CD4-positive, alpha-beta T cell (primary cell): Measurements from ENCODE around the gene WWOX. TPM values are rescaled to one million over a fixed set of nuclear protein-coding genes. Genes with fewer than 3 reads are reported as not detected.

Experiments
- ATAC-seq: fragments of 200-7000 bp; cut with Tn5 transposase; one replicate; pipeline ENCODE4 v1.10.0; 2022; ENCODE audit warnings: mild to moderate bottlenecking; ENCODE audit not compliant: poor library complexity
- CTCF ChIA-PET: fragments of 350-600 bp; sonication (Branson Sonifier 250); formaldehyde crosslinking; loops from one replicate; lab custom pipeline; 2021; ENCODE audit warnings: antibody characterized with exemption, inconsistent platforms; lab: Charles Lee
- POLR2A ChIA-PET: fragments of 350-600 bp; sonication (Branson Sonifier 250); formaldehyde crosslinking; loops from one replicate; lab custom pipeline; 2021; ENCODE audit warnings: antibody characterized with exemption, inconsistent platforms; lab: Charles Lee
- DNase-seq, 14 experiments: peaks; one replicate each; pipeline ENCODE4 v3.0.0-alpha.2; 2013 to 2020; ENCODE audit warnings: mixed read lengths in 2 of 14
- H3K27ac ChIP-seq, 2 donors: one replicate each; pipeline versions ENCODE4 v1.5.1 to v1.7.0; 2013; ENCODE audit warnings: low read length in 2 of 2, low read depth in 1 of 2, mild to moderate bottlenecking in 1 of 2
- H3K27me3 ChIP-seq, 2 experiments: 1 replicate in 1 of 2; 2 replicates in 1 of 2; pipeline versions ENCODE4 v1.6.1 to v1.7.0; 2013; ENCODE audit warnings: low read length in 2 of 2, control low read depth in 1 of 2, mild to moderate bottlenecking in 1 of 2, moderate library complexity in 1 of 2; ENCODE audit not compliant: insufficient read depth in 2 of 2, control insufficient read depth in 1 of 2
- H3K36me3 ChIP-seq: one replicate; pipeline ENCODE4 v1.6.1; 2013; ENCODE audit warnings: low read length, control low read depth; ENCODE audit not compliant: insufficient read depth
- H3K4me1 ChIP-seq: one replicate; pipeline ENCODE4 v1.6.1; 2013; ENCODE audit warnings: low read length, control low read depth; ENCODE audit not compliant: insufficient read depth
- H3K4me3 ChIP-seq: one replicate; pipeline ENCODE4 v1.5.1; 2013; ENCODE audit warnings: mild to moderate bottlenecking, low read length, moderate library complexity
- H3K9me3 ChIP-seq, 2 experiments: 1 replicate in 1 of 2; 2 replicates in 1 of 2; pipeline versions ENCODE4 v1.6.1 to v1.7.0; 2013; ENCODE audit warnings: low read length in 2 of 2, mild to moderate bottlenecking in 2 of 2, control low read depth in 1 of 2, moderate library complexity in 1 of 2; ENCODE audit not compliant: control insufficient read depth in 1 of 2, insufficient read depth in 1 of 2
- H3K27ac Mint-ChIP-seq: one replicate; pipeline ENCODE4 v1.8.0; 2020; ENCODE audit warnings: mixed read lengths
- H3K27me3 Mint-ChIP-seq: one replicate; pipeline ENCODE4 v1.8.0; 2021; ENCODE audit warnings: mixed read lengths
- H3K36me3 Mint-ChIP-seq: one replicate; pipeline ENCODE4 v1.8.0; 2021; ENCODE audit warnings: low read depth, mixed read lengths
- H3K4me1 Mint-ChIP-seq: one replicate; pipeline ENCODE4 v1.8.0; 2021; ENCODE audit warnings: low read depth, mixed read lengths
- H3K4me3 Mint-ChIP-seq: one replicate; pipeline ENCODE4 v1.8.0; 2020; ENCODE audit warnings: mild to moderate bottlenecking, mixed read lengths
- H3K9me3 Mint-ChIP-seq: one replicate; pipeline ENCODE4 v1.8.0; 2020; ENCODE audit warnings: mixed read lengths
- intact Hi-C, 2 experiments: fragments of 100-400 bp; cut with DNase I in 1 of 2; cut with micrococcal nuclease in 1 of 2; formaldehyde crosslinking; loops; one replicate each; pipeline versions ENCODE4 v1.15.1 to v1.9.0; 2023 to 2025; cut with DNase I, micrococcal nuclease
- total RNA-seq, 174 experiments: library from RNA in 2 of 174; stranded (reverse) in 2 of 174; gene quantifications; one replicate each; pipeline ENCODE4 v1.2.3 and lab custom pipeline; 2021 to 2026
- TF ChIP-seq, protein P1 (sequence below): fragments of 200-600 bp; IDR thresholded peaks from one replicate; pipeline ENCODE4 v1.8.0; 2022; ENCODE audit warnings: antibody characterized with exemption, mild to moderate bottlenecking

Gene WWOX
- total RNA-seq, 2 experiments from 2014 or later: 19.3 to 21.7 TPM

DNA sequence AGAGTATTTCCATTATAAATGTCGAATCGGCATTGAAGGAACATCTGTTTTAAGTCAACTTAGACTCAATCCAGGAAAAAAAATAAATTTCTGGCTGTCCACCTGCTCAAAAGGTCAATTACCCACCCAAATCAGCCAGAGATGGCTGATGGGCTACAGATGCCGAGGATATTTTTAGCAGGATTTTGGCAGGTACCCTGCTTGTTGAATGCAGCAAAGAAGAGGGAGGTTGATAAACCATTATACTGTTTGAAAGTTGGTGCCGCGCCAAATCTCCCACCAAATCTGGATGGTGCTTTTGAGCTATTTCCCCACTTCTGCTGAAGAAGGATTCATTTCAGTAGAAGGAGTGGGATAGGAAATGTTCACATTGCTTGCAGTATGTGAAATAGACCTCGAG, 963.4 kb downstream of the WWOX start:
- ChIA-PET POLR2A (no interaction called here), CTCF (no interaction called here)
- H3K4me3 ChIP-seq: no peak overlapping the region
- H3K4me1 Mint-ChIP-seq: no peaks in the 10 kb centered on the region
- no peaks in the 10 kb centered on the region for H3K36me3 ChIP-seq
- ATAC-seq: no peak
- no peaks in the 10 kb centered on the region for H3K27me3 Mint-ChIP-seq
- DNase-seq: no peak
- no peak overlapping the region for H3K27ac ChIP-seq
- H3K27ac Mint-ChIP-seq: no peak overlapping the region
- H3K4me3 Mint-ChIP-seq: no peak overlapping the region
- H3K9me3 ChIP-seq: no peaks in the 10 kb centered on the region
- H3K36me3 Mint-ChIP-seq: no peaks in the 10 kb centered on the region
- peaks cover 0 to 2% of the 10 kb centered on the region in 2 experiments for H3K27me3 ChIP-seq
- H3K9me3 Mint-ChIP-seq: no peaks in the 10 kb centered on the region
- intact Hi-C loops: no loop called here
- H3K4me1 ChIP-seq: no peaks in the 10 kb centered on the region
- TF ChIP-seq, protein P1, sequence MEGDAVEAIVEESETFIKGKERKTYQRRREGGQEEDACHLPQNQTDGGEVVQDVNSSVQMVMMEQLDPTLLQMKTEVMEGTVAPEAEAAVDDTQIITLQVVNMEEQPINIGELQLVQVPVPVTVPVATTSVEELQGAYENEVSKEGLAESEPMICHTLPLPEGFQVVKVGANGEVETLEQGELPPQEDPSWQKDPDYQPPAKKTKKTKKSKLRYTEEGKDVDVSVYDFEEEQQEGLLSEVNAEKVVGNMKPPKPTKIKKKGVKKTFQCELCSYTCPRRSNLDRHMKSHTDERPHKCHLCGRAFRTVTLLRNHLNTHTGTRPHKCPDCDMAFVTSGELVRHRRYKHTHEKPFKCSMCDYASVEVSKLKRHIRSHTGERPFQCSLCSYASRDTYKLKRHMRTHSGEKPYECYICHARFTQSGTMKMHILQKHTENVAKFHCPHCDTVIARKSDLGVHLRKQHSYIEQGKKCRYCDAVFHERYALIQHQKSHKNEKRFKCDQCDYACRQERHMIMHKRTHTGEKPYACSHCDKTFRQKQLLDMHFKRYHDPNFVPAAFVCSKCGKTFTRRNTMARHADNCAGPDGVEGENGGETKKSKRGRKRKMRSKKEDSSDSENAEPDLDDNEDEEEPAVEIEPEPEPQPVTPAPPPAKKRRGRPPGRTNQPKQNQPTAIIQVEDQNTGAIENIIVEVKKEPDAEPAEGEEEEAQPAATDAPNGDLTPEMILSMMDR: no peak

DNA sequence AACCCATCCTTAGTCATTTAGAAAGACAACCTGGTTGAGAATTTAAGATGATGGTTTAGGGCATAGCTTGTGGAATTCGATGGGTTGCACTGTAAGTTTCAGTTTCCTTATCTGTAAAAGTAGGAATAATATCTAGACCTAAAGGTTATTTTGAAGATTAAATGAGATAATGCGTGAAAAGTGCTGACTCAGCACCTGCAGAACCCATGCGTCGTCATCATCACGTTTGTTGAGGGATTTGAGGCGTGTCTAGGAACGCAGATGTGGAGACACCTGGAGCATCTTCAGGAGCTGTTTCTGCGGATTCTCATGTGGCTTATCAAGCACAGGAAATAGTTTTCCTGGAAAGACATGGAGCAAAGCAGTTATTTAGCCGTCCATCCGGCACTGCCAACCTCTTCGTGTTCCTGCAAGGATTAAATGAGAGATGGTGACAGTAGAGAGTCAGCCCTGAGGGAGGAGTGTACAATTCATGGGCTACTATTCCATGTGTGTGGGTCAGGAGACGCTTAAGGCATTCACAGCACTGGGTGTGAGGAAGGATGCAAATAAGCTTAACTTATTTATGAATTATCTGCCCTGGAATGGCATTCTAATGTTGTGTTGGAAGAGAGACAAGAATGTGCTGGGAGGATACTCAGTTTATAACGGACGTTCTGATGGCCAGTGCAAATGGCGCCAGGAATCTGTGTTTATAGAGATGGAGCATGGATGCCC, 965.0 kb downstream of the WWOX start:
- Mint-ChIP-seq H3K9me3 (no peaks in the 10 kb centered on the region), H3K4me1 (no peaks in the 10 kb centered on the region), H3K4me3 (no peak overlapping the region), H3K27ac (no peak overlapping the region), H3K27me3 (no peaks in the 10 kb centered on the region), H3K36me3 (no peaks in the 10 kb centered on the region)
- no peak overlapping the region for H3K4me3 ChIP-seq
- CTCF ChIA-PET: no interaction called here
- no peak overlapping the region for H3K27ac ChIP-seq
- POLR2A ChIA-PET: no interaction called here
- ATAC-seq (no peak), DNase-seq (no peak)
- H3K9me3 ChIP-seq: no peaks in the 10 kb centered on the region
- H3K4me1 ChIP-seq: no peaks in the 10 kb centered on the region
- TF ChIP-seq, protein P1: no peak
- H3K27me3 ChIP-seq: peaks cover 0 to 2% of the 10 kb centered on the region in 2 experiments
- intact Hi-C loops: no loop called here
- no peaks in the 10 kb centered on the region for H3K36me3 ChIP-seq

DNA sequence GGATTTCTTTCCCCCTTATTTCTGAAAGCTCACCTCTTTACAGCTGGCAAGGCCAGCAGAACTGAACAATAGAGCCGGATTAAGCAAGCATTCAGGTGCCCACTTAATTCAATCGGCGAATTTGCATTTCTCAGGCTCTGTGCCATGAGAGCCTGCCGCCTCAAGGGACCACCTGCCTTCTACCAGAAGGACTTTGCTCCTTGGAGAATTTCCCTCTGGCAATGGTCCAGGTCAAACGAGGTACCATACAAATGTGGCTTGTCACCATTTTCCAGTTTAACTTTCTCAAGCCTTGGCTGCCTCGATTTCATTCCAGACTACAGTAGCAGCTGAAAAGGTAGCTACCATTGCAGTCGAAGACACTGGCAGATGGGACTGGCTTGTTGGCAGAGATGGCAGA, 967.1 kb downstream of the WWOX start:
- DNase-seq: no peak
- CTCF ChIA-PET: no interaction called here
- POLR2A ChIA-PET: no interaction called here

More for the DNA sequence above, 967.1 kb downstream of the WWOX start:
- Mint-ChIP-seq H3K9me3 (no peaks in the 10 kb centered on the region), H3K27ac (no peak overlapping the region), H3K27me3 (no peaks in the 10 kb centered on the region), H3K4me3 (no peak overlapping the region), H3K36me3 (no peaks in the 10 kb centered on the region), H3K4me1 (peaks cover 10% of the 10 kb centered on the region)
- Histone ChIP-seq H3K36me3 (no peaks in the 10 kb centered on the region), H3K27ac (no peak overlapping the region), H3K27me3 (peaks cover 0 to 2% of the 10 kb centered on the region in 2 experiments), H3K4me1 (no peaks in the 10 kb centered on the region), H3K9me3 (no peaks in the 10 kb centered on the region), H3K4me3 (no peak overlapping the region)
- no peak for ATAC-seq
- intact Hi-C loops: no loop called here
- TF ChIP-seq, protein P1: no peak
